NCI-H1048 (cell line): ENCODE data around the gene TAX1BP3.

Experiments
- DNase-seq: peaks from one replicate; lab custom pipeline; 2025; lab: John Stamatoyannopoulos, UW

TAX1BP3 gene

GRCh38 chr17:3657874-3658783 is 10.2 kb downstream of the TAX1BP3 start:
- no peak for DNase-seq

- DNase-seq: no peak
These were observed 10.8 kb downstream of the TAX1BP3 start for GRCh38 chr17:3657588-3657869.

- DNase-seq: no peak
These were observed 11.4 kb downstream of the TAX1BP3 start for GRCh38 chr17:3656755-3657587.

- no peak for DNase-seq
These were observed 12.0 kb downstream of the TAX1BP3 start for GRCh38 chr17:3656353-3656752.

- no peak for DNase-seq
These were observed 12.6 kb downstream of the TAX1BP3 start for GRCh38 chr17:3655766-3656165.

- DNase-seq: no peak
These were observed 20.4 kb downstream of the TAX1BP3 start for GRCh38 chr17:3647769-3648555.

GRCh38 chr17:3647251-3647650 is 21.1 kb downstream of the TAX1BP3 start:
- no peak for DNase-seq

- no peak for DNase-seq
These were observed 23.1 kb downstream of the TAX1BP3 start for GRCh38 chr17:3645310-3645709.

GRCh38 chr17:3643889-3644349 is 24.5 kb downstream of the TAX1BP3 start:
- no peak for DNase-seq

GRCh38 chr17:3641717-3642486 is 26.5 kb downstream of the TAX1BP3 start:
- no peak for DNase-seq

- no peak for DNase-seq
These were observed 27.4 kb downstream of the TAX1BP3 start for GRCh38 chr17:3641014-3641413.

- DNase-seq: no peak
These were observed 28.3 kb downstream of the TAX1BP3 start for GRCh38 chr17:3639981-3640596.

GRCh38 chr17:3636908-3637373 is 31.4 kb downstream of the TAX1BP3 start:
- no peak for DNase-seq

GRCh38 chr17:3636154-3636907 is 32.0 kb downstream of the TAX1BP3 start, which contains the start of the genes CTNS and SHPK:
TSS of gene CTNS (plus strand) at chr17:3636760. CDS start at chr17:3640207, 3,447 bp downstream.
TSS of gene SHPK (minus strand) at chr17:3636250. CDS start at chr17:3636219, 31 bp downstream.
- peak; percentile 90 for DNase-seq

GRCh38 chr17:3635474-3636153 is 32.8 kb downstream of the TAX1BP3 start:
- DNase-seq: no peak

GRCh38 chr17:3632287-3632686 is 36.1 kb downstream of the TAX1BP3 start:
- DNase-seq: no peak

- no peak for DNase-seq
These were observed 37.6 kb downstream of the TAX1BP3 start for GRCh38 chr17:3630781-3631180.

- no peak for DNase-seq
These were observed 40.6 kb downstream of the TAX1BP3 start for GRCh38 chr17:3627769-3628167.
